GM13977 (cell line): ENCODE measurements around the gene OTULIN.

ENCODE experiments used
- DNase-seq: peaks from one replicate; pipeline ENCODE4 v3.0.0; 2012; ENCODE audit warnings: low spot score
- in situ Hi-C: fragments of 300-500 bp; cut with MboI; formaldehyde crosslinking; loops from one replicate; pipeline ENCODE4 v1.12.0; 2022; ENCODE audit warnings: low sequenced_read_pairs, low pct_unique_long_range_greater_than_20kb, mixed read lengths, inconsistent platforms; ENCODE audit not compliant: unreplicated experiment
- TF ChIP-seq, protein P1 (sequence below): IDR thresholded peaks from 2 replicates; pipeline ENCODE4 v1.5.1; 2012; ENCODE audit warnings: mild to moderate bottlenecking, control low read depth; ENCODE audit not compliant: insufficient read depth; ENCODE audit errors: extremely low read depth, missing control alignments

Gene OTULIN

DNA sequence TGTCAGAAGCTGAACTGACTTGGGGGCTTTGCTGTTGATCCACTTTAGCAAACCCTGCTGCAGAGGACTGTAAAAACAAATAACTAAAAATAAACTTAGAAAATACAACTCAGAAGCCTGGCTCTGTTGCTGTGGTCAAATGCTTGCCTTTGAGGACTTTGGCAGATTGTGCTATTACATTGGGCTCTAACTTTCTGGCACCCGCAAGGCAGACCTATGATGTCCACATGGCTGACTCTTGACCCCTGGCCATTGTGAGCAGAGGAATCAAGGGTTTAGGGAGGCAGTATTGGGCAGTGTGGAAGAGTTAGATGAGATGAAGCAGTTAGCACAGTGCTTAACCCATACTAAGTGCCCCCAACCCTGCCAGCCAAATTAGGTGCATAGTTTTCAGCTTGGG, 34.0 kb downstream of the OTULIN start:
- TF ChIP-seq, protein P1, sequence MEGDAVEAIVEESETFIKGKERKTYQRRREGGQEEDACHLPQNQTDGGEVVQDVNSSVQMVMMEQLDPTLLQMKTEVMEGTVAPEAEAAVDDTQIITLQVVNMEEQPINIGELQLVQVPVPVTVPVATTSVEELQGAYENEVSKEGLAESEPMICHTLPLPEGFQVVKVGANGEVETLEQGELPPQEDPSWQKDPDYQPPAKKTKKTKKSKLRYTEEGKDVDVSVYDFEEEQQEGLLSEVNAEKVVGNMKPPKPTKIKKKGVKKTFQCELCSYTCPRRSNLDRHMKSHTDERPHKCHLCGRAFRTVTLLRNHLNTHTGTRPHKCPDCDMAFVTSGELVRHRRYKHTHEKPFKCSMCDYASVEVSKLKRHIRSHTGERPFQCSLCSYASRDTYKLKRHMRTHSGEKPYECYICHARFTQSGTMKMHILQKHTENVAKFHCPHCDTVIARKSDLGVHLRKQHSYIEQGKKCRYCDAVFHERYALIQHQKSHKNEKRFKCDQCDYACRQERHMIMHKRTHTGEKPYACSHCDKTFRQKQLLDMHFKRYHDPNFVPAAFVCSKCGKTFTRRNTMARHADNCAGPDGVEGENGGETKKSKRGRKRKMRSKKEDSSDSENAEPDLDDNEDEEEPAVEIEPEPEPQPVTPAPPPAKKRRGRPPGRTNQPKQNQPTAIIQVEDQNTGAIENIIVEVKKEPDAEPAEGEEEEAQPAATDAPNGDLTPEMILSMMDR = no peak
- in situ Hi-C loops = no loop called here
- DNase-seq = no peak

DNA sequence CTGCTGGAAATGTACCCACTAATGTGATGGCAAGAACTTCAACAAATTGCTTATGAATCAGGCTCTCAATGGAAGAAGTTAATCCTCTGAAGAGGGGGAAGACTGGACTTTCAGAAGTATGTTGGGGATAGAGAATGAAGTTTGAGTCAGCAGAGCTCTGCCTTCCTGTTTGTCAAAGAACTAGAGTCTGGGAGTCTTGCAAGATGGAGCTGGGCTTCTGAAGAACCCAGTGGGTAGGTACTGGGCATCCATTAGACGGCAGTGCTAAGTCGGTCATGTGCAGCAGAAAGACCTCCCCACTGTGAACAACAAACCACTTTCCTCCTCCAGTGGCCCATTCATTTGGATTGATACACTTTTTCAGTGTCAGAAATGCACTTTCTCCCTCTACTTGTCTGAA, 34.6 kb downstream of the OTULIN start:
- in situ Hi-C loops = no loop called here
- no peak for DNase-seq

DNA sequence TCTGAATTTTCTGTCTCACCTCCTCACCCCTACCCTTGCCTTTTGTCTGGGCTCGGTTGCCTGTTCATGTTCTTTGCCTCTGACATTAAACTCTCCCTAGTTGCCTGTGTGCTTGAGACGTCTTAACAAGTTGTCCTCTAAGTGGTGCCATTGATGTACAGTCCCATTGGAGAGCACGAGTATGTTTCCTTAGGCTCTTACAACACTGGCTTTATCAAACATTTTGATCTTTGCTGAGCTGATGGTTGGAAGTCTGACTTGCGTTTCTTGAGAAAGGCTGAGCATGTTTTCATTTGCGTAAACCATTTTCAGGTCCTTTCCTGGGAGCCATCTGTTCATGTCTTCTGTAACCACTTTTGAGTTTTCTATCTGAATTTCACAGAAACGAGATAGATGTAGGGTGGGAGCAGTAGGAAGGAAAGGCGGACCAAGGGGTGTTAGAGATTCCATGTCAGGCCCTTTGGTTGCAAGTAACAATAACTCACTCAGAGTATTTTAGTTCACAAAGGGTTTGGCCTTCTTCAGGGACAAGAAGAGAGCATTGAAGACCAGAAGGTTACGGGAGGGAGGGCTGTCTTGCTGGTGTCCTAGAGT, 35.4 kb downstream of the OTULIN start:
- in situ Hi-C loops = no loop called here
- DNase-seq = no peak
- TF ChIP-seq, protein P1 = no peak

More for the DNA sequence above, 34.6 kb downstream of the OTULIN start:
- TF ChIP-seq, protein P1 = no peak

DNA sequence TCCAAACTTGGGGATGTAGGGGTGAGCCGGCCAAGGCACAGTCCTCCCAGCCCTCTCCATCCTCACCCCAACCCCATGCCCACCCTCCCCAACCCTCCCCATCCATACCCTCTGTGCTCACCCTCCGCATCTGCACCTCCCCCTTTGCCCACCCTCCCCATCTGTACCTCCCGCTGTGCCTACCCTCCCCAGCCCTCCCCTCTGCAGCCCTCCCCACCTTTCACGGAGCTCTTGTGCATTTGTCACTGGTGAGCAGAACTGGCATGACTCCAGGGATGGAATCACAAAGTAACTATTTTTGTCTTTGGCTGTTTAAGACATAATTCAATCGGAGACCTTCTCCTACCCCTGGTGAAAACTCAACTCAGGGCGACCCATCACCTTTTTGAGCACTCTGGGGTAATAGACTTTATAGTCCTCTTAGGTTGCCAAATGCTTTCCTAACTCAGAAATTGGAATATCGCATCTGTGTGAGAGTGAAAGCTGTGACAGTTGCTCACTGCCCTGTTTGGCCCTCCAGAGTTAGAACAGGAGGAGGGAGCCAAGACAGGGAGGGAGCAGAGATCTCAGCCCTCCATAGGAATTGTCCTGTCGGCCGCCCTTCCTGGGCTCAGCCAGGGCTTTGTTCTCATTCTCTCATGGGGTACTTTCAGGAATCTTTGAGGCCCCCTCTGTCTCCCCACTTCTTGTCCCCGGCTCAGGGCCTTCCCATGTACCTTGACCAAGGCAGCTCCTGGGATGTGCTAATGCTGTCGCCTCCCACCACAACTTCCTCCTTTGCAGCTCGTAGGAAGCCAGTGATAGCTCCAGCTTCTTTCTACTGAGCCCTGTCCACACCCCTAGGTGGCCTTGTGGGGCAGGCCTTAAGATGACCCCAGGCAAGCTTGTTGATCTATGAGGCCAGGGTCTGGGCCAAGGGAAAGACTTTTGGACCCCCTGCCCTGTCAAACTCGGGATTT, 36.2 kb downstream of the OTULIN start:
- TF ChIP-seq, protein P1 = no peak
- in situ Hi-C loops = no loop called here
- no peak for DNase-seq

DNA sequence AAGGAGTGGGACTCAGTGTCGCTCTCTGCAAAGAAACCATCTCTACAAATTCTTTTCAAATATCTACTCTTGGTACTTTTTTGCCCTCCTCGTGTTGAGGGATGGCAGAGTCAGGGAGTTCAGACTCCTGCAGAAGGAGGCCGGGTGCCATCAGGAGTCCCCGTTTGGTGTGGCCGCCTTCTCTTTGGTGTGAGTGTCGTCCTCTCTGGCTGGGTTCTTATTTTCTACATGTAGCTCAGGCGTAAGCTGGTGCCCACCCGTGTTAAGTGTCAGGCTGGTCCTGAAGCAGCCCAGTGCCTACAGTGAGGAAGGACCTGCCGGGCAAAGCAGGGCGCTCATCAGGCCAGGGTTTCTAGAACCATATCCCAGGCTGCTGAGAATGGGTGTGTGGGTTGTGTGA, 37.0 kb downstream of the OTULIN start:
- DNase-seq = no peak
- in situ Hi-C loops = no loop called here

DNA sequence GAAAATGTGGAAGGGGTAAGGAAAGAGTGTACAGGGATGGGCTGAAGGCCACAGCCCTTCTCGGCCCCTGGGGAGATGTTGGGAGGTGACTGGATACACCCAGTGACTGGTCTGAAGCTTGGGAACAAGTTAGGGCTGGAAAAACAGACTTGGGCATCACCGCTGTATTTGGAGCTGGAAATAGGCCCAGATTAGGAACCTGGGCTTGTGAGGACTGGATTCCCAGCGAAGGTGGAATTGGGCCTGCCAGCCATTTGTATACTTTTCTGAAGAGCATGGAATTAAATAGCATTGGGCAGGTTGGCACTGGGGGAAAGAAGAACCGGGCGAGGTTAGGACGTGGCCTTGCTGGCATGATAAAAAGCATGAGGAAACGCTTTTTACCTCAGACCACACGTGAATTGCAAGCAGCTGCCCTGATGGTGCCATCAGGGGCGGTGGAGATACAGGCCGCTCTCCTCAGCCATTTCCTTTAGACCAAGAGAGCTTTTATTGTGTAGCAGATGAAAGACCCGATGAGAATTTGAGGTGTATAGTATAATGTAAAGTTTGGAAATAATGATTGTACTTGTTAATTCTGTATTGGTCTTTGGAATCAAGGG, 37.8 kb downstream of the OTULIN start:
- in situ Hi-C loops = no loop called here
- no peak for DNase-seq
- TF ChIP-seq, protein P1 = no peak

More for the DNA sequence above, 37.0 kb downstream of the OTULIN start:
- TF ChIP-seq, protein P1 = no peak
